Panc1 (cell line): ENCODE measurements around the gene HSBP1. TPM values are rescaled to one million over a fixed set of nuclear protein-coding genes. Genes with fewer than 3 reads are reported as not detected.

Experiments used
- ATAC-seq: fragments of 200-7000 bp; cut with Tn5 transposase; 2 replicates; pipeline ENCODE4 v1.9.1; 2020; ENCODE audit warnings: mild to moderate bottlenecking, moderate library complexity
- BruUV-seq: library from RNA; stranded (reverse); fragments of 400-500 nt; replicated peaks from 2 replicates; lab custom pipeline; 2021; lab: Mats Ljungman, UMichigan
- CTCF ChIA-PET: fragments of 300-600 bp; sonication (Branson Sonifier 250); formaldehyde crosslinking; loops from one replicate; lab custom pipeline; 2022; ENCODE audit warnings: antibody characterized with exemption; lab: Charles Lee
- POLR2A ChIA-PET: fragments of 300-600 bp; sonication (Branson Sonifier 250); formaldehyde crosslinking; loops from one replicate; lab custom pipeline; 2022; ENCODE audit warnings: antibody characterized with exemption; lab: Charles Lee
- DNase-seq: peaks from one replicate; pipeline ENCODE4 v3.0.0-alpha.2; 2010; ENCODE audit warnings: low read depth, low spot score
- H3K27ac ChIP-seq: 2 replicates; pipeline ENCODE4 v1.5.1; 2011; ENCODE audit warnings: mild to moderate bottlenecking, low read length, inconsistent platforms
- H3K27me3 ChIP-seq: fragments of 200-500 bp; sonication (Bioruptor generic); 2 replicates; pipeline ENCODE4 v1.6.0; 2014; ENCODE audit warnings: low read length, inconsistent platforms; ENCODE audit not compliant: control insufficient read depth, insufficient read depth
- H3K36me3 ChIP-seq: fragments of 200-500 bp; sonication (Bioruptor generic); 2 replicates; pipeline ENCODE4 v1.5.1; 2014; ENCODE audit warnings: inconsistent platforms, mild to moderate bottlenecking, low read length, moderate library complexity; ENCODE audit not compliant: control insufficient read depth, insufficient read depth
- H3K4me1 ChIP-seq: 2 replicates; pipeline ENCODE4 v1.5.1; 2011; ENCODE audit warnings: inconsistent platforms, mild to moderate bottlenecking, low read length, moderate library complexity; ENCODE audit not compliant: control insufficient read depth, insufficient read depth
- H3K4me3 ChIP-seq, 2 experiments: 2 replicates each; pipeline ENCODE4 v1.5.1; 2011 to 2012; ENCODE audit warnings: low read depth in 2 of 2, low read length in 2 of 2, mild to moderate bottlenecking in 2 of 2, inconsistent platforms in 1 of 2, moderate library complexity in 1 of 2
- H3K9me3 ChIP-seq: fragments of 200-500 bp; sonication (Bioruptor generic); 2 replicates; pipeline ENCODE4 v1.5.1; 2014; ENCODE audit warnings: low read depth, mild to moderate bottlenecking, inconsistent platforms, low read length, moderate library complexity; ENCODE audit not compliant: control insufficient read depth, insufficient read depth
- POLR2AphosphoS5 ChIP-seq: IDR thresholded peaks from 2 replicates; pipeline ENCODE4 v1.6.1; 2012; ENCODE audit warnings: mild to moderate bottlenecking, low read depth, low read length, moderate library complexity
- SIN3A ChIP-seq: IDR thresholded peaks from 2 replicates; pipeline ENCODE4 v1.6.1; 2012; ENCODE audit warnings: low read depth, mild to moderate bottlenecking, low read length, moderate library complexity, borderline replicate concordance; ENCODE audit not compliant: insufficient read depth
- TCF7L2 ChIP-seq: IDR thresholded peaks from 2 replicates; pipeline ENCODE4 v1.6.1; 2011; ENCODE audit warnings: mild to moderate bottlenecking, low read depth, low read length, inconsistent platforms
- in situ Hi-C: cut with HindIII; loops from 2 replicates; pipeline ENCODE4 v1.10.0; 2016; ENCODE audit warnings: low sequenced_read_pairs, low pct_unique_long_range_greater_than_20kb
- intact Hi-C: fragments of 100-400 bp; cut with micrococcal nuclease; formaldehyde crosslinking; loops from one replicate; pipeline ENCODE4 v1.10.0; 2022; ENCODE audit not compliant: unreplicated experiment
- total RNA-seq: library from RNA; stranded (reverse); gene quantifications from one replicate; pipeline ENCODE4 v1.2.1, GENCODE V29; 2021; ENCODE audit not compliant: unreplicated experiment
- TF ChIP-seq, protein P1 (sequence below): fragments of 450-650 bp; IDR thresholded peaks from 2 replicates; pipeline ENCODE4 v1.5.1; 2017; ENCODE audit warnings: mild to moderate bottlenecking
- TF ChIP-seq, protein P2 (sequence below), 2 experiments: IDR thresholded peaks; 2 replicates each; pipeline ENCODE4 v1.6.1; 2011 to 2012; ENCODE audit warnings: low read depth in 2 of 2, control low read depth in 1 of 2, low read length in 1 of 2, mild to moderate bottlenecking in 1 of 2, moderate library complexity in 1 of 2; ENCODE audit not compliant: insufficient read depth in 1 of 2

The HSBP1 gene
- total RNA-seq, 1 experiment from 2014 or later = 117 TPM

DNA sequence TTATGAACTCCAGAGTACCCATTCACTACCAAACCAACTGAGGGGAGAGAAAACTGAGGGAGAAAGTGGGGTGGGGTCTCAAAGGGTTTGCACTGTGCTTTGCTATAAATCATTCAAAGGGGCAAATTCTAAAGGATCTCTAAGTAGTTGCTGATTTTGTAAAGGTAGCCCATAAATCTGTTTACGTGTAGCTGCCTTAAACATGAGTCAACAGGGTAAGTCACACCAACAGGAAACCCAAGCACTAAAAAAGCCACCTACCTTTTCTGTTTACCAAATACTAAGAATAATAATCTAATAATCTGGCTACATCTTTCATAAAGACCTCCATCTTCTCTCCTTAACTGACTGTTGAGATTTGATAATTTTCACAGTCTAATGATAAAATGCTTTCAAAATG is 8.4 kb upstream of the HSBP1 start:
- Histone ChIP-seq H3K36me3 (no peaks in the 10 kb centered on the region), H3K9me3 (no peaks in the 10 kb centered on the region), H3K4me3 (no peak overlapping the region), H3K27me3 (no peaks in the 10 kb centered on the region), H3K4me1 (peaks cover 4% of the 10 kb centered on the region; the same call in 1 of the 2 replicates), H3K27ac (no peak overlapping the region)
- in situ Hi-C loops = no loop called here
- BruUV-seq = no TSS peak
- POLR2A ChIA-PET = no interaction called here
- CTCF ChIA-PET = no interaction called here
- intact Hi-C loops = no loop called here
- DNase-seq = peak; percentile 12
- ATAC-seq = no peak
- TF ChIP-seq SIN3A = no peak
- TF ChIP-seq, protein P1, sequence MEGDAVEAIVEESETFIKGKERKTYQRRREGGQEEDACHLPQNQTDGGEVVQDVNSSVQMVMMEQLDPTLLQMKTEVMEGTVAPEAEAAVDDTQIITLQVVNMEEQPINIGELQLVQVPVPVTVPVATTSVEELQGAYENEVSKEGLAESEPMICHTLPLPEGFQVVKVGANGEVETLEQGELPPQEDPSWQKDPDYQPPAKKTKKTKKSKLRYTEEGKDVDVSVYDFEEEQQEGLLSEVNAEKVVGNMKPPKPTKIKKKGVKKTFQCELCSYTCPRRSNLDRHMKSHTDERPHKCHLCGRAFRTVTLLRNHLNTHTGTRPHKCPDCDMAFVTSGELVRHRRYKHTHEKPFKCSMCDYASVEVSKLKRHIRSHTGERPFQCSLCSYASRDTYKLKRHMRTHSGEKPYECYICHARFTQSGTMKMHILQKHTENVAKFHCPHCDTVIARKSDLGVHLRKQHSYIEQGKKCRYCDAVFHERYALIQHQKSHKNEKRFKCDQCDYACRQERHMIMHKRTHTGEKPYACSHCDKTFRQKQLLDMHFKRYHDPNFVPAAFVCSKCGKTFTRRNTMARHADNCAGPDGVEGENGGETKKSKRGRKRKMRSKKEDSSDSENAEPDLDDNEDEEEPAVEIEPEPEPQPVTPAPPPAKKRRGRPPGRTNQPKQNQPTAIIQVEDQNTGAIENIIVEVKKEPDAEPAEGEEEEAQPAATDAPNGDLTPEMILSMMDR = no peak

DNA sequence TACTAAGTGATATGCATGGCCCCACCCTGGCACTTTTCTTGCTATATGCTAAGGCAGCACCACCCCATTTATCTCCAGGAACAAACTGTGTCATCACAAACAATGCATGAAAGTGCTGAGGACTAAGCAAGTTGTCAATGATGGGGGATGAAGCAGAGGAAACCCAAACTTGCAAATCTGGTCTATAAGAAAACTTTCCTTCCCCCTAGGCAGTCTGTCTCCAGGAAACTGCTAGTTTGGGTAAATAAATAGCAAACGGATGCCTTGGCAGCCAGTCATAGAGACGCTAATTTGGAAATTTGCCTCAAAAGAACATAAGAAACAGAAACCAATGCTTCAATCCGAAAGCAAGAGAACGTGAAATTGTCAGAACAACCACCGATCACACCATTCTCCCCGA is 5.6 kb upstream of the HSBP1 start:
- no peak for TF ChIP-seq SIN3A
- TF ChIP-seq, protein P1 = no peak
- TF ChIP-seq POLR2AphosphoS5 = no peak
- TF ChIP-seq, protein P2, sequence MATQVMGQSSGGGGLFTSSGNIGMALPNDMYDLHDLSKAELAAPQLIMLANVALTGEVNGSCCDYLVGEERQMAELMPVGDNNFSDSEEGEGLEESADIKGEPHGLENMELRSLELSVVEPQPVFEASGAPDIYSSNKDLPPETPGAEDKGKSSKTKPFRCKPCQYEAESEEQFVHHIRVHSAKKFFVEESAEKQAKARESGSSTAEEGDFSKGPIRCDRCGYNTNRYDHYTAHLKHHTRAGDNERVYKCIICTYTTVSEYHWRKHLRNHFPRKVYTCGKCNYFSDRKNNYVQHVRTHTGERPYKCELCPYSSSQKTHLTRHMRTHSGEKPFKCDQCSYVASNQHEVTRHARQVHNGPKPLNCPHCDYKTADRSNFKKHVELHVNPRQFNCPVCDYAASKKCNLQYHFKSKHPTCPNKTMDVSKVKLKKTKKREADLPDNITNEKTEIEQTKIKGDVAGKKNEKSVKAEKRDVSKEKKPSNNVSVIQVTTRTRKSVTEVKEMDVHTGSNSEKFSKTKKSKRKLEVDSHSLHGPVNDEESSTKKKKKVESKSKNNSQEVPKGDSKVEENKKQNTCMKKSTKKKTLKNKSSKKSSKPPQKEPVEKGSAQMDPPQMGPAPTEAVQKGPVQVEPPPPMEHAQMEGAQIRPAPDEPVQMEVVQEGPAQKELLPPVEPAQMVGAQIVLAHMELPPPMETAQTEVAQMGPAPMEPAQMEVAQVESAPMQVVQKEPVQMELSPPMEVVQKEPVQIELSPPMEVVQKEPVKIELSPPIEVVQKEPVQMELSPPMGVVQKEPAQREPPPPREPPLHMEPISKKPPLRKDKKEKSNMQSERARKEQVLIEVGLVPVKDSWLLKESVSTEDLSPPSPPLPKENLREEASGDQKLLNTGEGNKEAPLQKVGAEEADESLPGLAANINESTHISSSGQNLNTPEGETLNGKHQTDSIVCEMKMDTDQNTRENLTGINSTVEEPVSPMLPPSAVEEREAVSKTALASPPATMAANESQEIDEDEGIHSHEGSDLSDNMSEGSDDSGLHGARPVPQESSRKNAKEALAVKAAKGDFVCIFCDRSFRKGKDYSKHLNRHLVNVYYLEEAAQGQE (IDR thresholded peaks at IDR 0.05; ENCODE audit: insufficient read depth in 1 of 2, low read depth in 2 of 2, low read length in 1 of 2) = no peak
- no peak for TF ChIP-seq TCF7L2
- no TSS peak for BruUV-seq
- DNase-seq (no peak), ATAC-seq (no peak)
- ChIA-PET POLR2A (no interaction called here), CTCF (no interaction called here)
- Histone ChIP-seq H3K4me3 (peak overlapping the region in 1 of 2 experiments; percentile 0; a peak in 1 of 4 replicates), H3K27me3 (no peaks in the 10 kb centered on the region), H3K27ac (no peak overlapping the region), H3K9me3 (no peaks in the 10 kb centered on the region), H3K36me3 (no peaks in the 10 kb centered on the region), H3K4me1 (peaks cover 4% of the 10 kb centered on the region; the same call in 1 of the 2 replicates)
- intact Hi-C loops = no loop called here
- in situ Hi-C loops = no loop called here
